GM21717 (cell line): ENCODE data around the gene NEK8.
A peak's percentile ranks its signal among the peaks of the same experiment; 100 is the strongest.

Source experiments
- ATAC-seq: cut with Tn5 transposase; IDR thresholded peaks from one replicate; pipeline ENCODE4 v1.9.1; 2021; ENCODE audit warnings: mild to moderate bottlenecking, moderate library complexity; ENCODE audit not compliant: unreplicated experiment

NEK8 gene

DNA sequence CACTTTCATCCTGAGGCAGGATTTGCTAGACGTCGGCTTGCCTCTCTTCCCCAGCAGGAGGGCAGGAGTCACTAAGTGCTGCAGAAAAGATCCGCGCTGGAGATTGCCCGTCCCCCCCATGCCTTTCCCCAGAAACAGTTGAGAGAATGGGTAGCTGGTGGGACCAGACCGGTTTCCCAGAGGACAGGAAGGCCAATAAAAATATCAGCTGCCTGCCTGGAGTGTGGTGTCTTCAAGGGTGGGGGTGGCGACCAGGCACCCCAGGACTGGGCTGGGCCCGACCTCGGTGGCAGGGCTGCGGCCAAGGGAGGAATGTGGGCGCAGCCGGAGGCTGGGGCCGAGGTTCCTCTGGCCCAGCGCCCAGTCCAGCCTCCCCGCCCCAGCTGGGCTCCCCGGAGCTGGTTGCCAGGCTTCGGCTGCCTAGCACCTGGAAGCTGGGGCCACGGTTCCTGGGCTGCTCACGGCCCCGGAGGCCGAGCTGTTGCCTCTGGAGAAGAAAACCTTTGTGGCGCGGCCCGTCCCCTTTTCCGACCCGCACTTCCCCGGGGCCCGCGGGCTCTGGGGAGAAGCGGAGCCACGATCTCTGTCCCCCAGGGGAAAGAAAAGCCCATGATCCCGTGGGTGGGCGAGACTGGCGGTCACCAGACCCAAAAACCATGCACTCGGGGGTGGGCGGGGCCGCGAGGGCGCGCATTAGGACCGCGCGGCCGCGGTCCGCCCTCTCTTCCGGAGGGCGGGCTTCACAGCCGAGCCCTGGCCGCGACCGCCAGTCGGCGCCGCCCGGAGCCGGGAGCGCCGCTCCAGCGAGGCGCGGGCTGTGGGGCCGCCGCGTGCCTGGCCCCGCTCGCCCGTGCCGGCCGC lies 14.9 kb downstream of the NEK8 start, which contains the start of gene TRAF4:
TRAF4 (plus strand) TSS at position 769 of the 861 bp plus-strand sequence. CDS start 102 bp downstream, outside the sequence.
- peak; percentile 34 for ATAC-seq

DNA sequence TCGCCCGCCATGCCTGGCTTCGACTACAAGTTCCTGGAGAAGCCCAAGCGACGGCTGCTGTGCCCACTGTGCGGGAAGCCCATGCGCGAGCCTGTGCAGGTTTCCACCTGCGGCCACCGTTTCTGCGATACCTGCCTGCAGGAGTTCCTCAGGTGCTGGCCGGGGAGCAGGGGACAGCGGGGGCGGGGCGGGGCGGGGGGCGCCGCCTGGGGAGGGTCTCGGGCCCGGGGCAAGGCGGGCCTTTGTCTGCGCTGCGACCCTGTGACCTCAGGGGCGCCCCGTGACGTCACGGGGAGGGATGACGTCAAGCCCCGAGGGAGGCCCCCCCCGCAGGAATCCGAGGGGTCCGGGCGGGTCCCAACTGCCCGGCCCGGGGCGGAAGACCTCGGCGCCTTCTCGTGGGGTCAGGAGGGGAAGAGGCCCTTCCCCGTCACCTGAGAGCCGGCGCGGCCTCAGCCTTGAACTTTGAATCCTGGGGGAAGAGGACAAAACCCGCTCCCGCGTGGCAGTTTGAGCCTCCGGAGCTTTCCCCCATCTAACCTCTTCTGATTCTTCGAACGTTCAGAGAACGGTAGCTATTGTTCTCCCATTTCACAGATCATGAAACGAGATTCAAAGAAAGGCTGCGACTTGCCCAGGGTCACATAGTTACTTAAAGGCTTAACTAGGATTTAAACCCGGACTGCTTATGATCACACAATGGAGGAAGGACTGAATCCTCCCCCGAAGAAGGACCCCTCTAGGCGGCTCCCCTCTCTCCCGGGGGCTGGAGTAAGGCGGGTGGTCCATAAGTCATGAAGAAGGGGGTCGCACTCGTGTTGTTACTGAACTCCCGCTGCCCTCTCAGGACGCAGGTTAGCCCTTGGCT lies 15.8 kb downstream of the NEK8 start:
- no peak for ATAC-seq

GRCh38 chr17:28744972-28745785 lies 16.6 kb downstream of the NEK8 start:
- ATAC-seq: no peak

DNA sequence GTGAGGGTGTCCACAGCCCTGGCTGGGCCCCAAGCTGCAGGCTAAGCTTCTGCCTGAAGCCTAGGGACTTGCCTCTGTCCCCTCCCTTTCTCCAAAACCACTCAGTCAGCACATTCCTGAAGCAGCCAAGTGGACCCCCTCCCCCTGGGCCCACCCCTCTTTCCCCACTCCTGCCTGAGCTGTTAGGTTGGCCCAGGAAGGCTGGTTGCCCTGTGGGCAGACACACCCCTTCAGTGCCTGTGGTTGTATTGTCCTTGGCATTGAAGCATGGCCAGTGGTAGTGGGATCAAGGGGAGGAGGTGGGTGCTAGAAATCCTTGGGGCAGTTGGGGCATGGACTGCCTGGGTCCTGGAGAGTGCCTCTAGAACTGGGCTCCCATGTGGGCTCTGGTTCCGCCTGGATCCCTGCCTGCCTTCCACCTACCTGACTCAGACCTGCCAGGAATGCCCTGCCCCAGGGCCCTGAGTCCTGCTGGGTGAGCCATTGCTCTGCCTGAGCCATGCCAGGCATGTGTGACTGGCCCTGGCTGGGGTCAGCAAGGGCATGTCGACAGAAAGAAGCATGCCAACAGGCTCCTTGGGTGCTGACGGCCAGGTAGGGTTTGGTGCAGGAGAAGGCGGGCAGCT lies 17.3 kb downstream of the NEK8 start:
- no peak for ATAC-seq

GRCh38 chr17:28746611-28747050 lies 18.0 kb downstream of the NEK8 start:
- no peak for ATAC-seq

- no peak for ATAC-seq
Observed at GRCh38 chr17:28747051-28747691, 18.6 kb downstream of the NEK8 start.

- ATAC-seq: no peak
Observed at GRCh38 chr17:28747801-28748750, 19.5 kb downstream of the NEK8 start.

DNA sequence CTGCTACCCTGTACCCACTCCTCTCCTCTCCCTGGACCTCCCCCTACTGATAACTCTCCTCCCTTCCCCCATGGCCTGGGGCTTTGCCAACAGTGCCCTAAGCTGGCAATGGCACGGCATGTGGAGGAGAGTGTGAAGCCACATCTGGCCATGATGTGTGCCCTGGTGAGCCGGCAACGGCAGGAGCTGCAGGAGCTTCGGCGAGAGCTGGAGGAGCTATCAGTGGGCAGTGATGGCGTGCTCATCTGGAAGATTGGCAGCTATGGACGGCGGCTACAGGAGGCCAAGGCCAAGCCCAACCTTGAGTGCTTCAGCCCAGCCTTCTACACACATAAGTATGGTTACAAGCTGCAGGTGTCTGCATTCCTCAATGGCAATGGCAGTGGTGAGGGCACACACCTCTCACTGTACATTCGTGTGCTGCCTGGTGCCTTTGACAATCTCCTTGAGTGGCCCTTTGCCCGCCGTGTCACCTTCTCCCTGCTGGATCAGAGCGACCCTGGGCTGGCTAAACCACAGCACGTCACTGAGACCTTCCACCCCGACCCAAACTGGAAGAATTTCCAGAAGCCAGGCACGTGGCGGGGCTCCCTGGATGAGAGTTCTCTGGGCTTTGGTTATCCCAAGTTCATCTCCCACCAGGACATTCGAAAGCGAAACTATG lies 20.4 kb downstream of the NEK8 start:
- ATAC-seq: no peak

GRCh38 chr17:28749516-28750177 lies 21.1 kb downstream of the NEK8 start:
- no peak for ATAC-seq

DNA sequence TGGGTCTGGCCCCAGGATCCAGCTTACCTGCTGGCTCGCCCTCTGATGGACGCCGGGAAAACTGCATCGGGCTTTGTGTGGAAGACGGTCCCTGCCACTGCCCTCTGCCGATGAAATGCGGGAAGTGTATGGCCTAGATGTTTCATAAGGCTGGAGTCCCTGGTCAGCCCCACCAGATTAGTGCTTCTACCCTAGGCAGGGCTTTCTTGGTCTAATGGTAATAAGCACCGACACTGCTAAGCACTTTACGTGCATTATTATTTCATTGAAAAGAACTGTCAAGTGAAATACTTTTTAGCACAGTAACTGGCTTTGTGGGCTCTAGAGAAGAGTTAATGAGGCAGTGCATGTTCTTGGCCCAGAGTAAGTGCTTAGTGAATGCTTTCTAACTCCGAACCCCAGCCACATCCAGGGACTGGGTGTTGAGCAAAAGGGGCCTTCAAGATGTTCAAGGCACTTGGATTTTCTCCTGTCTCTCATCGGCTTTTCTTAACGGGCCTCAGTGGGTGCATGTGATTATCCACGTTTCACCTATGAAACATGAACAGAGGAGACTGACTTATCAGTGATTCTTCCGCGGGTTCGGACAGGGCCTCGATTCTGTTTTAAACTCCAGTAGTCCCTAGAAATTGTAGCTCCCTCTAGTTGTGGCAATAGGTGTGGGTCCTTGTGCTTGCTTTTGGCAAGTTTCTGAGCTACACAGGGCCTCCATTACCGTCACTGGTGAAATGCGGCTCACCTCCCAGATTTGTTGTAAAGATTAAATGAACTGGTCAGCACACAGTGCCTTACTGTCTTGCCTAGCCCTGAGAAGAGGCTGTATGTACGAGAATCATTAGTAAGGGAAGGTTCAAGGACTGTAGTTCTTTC lies 21.8 kb downstream of the NEK8 start:
- peak; percentile 52 for ATAC-seq

- ATAC-seq: no peak
Observed at GRCh38 chr17:28751600-28752366, 23.2 kb downstream of the NEK8 start.

DNA sequence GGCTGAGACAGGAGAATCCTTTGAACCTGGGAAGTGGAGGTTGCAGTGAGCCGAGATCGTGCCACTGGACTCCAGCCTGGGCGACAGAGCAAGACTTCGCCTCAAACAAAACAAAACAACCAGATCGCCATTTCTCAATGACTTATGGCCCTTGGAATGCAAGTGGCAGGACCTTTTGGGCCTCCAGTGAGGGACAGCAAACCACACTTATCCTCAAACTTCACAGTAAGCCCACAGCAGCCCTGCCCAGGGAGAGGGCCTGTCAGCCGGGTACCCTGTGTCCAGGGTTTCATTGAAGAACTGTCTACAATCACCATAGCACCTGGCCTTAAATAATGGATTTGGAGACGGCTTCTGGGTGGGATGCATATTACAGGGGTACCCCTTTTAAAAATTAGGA lies 26.9 kb downstream of the NEK8 start:
- ATAC-seq: no peak

- no peak for ATAC-seq
Observed at GRCh38 chr17:28756049-28756804, 27.6 kb downstream of the NEK8 start.

DNA sequence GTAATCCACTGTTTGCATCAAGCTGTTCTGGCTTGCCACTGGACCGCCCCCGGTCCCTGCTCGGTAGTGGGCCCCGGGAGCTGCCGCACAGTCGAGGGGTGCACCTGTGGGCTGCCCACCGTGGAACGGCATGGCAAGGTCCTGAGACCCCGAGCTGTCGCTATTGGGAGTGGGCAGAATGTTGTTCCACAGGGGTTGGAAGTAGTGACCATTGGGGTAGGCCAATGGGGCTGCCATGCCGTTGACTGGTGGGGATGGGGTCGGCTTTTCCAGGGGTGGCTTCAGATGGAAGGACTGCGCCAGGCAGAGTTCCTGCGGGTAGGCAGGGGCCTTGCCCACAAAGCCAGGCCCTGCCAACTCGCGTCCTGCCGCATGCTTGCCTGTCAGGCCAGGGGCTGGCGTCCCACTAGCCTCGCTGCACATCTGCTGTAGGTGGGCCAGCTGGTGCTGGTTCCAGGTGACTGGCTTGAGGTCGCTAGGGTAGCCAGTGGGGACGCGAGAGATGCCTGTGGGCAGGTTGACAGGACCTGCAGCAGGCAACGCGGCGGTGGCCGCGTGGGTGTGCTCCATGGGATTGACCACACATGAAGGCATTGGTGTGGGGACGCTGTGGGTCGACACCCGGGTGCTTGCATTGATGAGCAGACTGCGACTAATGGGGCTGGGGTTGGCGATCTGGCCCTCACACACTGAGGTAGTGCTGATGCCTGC lies 30.0 kb downstream of the NEK8 start:
- no peak for ATAC-seq
